Neural progenitor cell (in vitro differentiated cells): ENCODE measurements around the gene CYB5RL. TPM values are rescaled to one million over a fixed set of nuclear protein-coding genes. Genes with fewer than 3 reads are reported as not detected.

Experiments used
- DNase-seq: peaks from one replicate; pipeline ENCODE4 v3.0.0-alpha.2; 2016; ENCODE audit warnings: low spot score
- H2AFZ ChIP-seq: fragments of 200-600 bp; sonication (generic); replicated peaks from 2 replicates; pipeline ENCODE4 v1.6.1; 2016; ENCODE audit warnings: antibody characterized with exemption
- H3F3A ChIP-seq: fragments of 200-600 bp; sonication (generic); 2 replicates; pipeline ENCODE4 v1.6.1; 2016; ENCODE audit warnings: antibody characterized with exemption, low read depth
- H3K27ac ChIP-seq: fragments of 200-600 bp; sonication (generic); 2 replicates; pipeline ENCODE4 v1.5.1; 2016; ENCODE audit warnings: mild to moderate bottlenecking
- H3K27me3 ChIP-seq: fragments of 200-600 bp; sonication (generic); 2 replicates; pipeline ENCODE4 v1.6.1; 2016; ENCODE audit warnings: mild to moderate bottlenecking, moderate library complexity
- H3K36me3 ChIP-seq: fragments of 200-600 bp; sonication (generic); 2 replicates; pipeline ENCODE4 v1.5.1; 2016
- H3K4me1 ChIP-seq: fragments of 200-600 bp; sonication (generic); 2 replicates; pipeline ENCODE4 v1.6.1; 2016; ENCODE audit warnings: mixed run types
- H3K4me2 ChIP-seq: fragments of 200-600 bp; sonication (generic); 2 replicates; pipeline ENCODE4 v1.6.1; 2016
- H3K4me3 ChIP-seq: fragments of 200-600 bp; sonication (generic); 2 replicates; pipeline ENCODE4 v1.5.1; 2016
- H3K79me2 ChIP-seq: fragments of 200-600 bp; sonication (generic); 2 replicates; pipeline ENCODE4 v1.6.1; 2016; ENCODE audit warnings: low read depth
- H3K9ac ChIP-seq: fragments of 200-600 bp; sonication (generic); 2 replicates; pipeline ENCODE4 v1.6.1; 2016
- H3K9me3 ChIP-seq: fragments of 200-600 bp; sonication (generic); 2 replicates; pipeline ENCODE4 v1.5.1; 2016; ENCODE audit warnings: low read depth
- H4K20me1 ChIP-seq: fragments of 200-600 bp; sonication (generic); 2 replicates; pipeline ENCODE4 v1.6.1; 2016; ENCODE audit warnings: low read depth
- H3K27ac Mint-ChIP-seq: 3 replicates; pipeline ENCODE4 v1.8.0; 2021; ENCODE audit warnings: mixed read lengths
- H3K27me3 Mint-ChIP-seq: 2 replicates; pipeline ENCODE4 v1.8.0; 2022; ENCODE audit warnings: low read depth, mild to moderate bottlenecking, inconsistent platforms, moderate library complexity, mixed read lengths; ENCODE audit not compliant: insufficient read depth
- H3K36me3 Mint-ChIP-seq: 3 replicates; pipeline ENCODE4 v1.8.0; 2021; ENCODE audit warnings: mixed read lengths
- H3K4me1 Mint-ChIP-seq: 3 replicates; pipeline ENCODE4 v1.8.0; 2021; ENCODE audit warnings: mixed read lengths
- H3K4me3 Mint-ChIP-seq: 3 replicates; pipeline ENCODE4 v1.8.0; 2021; ENCODE audit warnings: mild to moderate bottlenecking, moderate library complexity, mixed read lengths
- H3K9me3 Mint-ChIP-seq: 3 replicates; pipeline ENCODE4 v1.8.0; 2020; ENCODE audit warnings: mixed read lengths
- CTCF ChIP-seq: fragments of 200-600 bp; sonication (generic); IDR thresholded peaks from 2 replicates; pipeline ENCODE4 v1.5.1; 2017; ENCODE audit warnings: antibody characterized with exemption, mild to moderate bottlenecking
- EZH2 ChIP-seq: fragments of 200-600 bp; sonication (generic); IDR thresholded peaks from 2 replicates; pipeline ENCODE4 v1.6.1; 2017; ENCODE audit warnings: antibody characterized with exemption, mild to moderate bottlenecking, moderate library complexity
- EZH2phosphoT487 ChIP-seq: fragments of 200-600 bp; sonication (generic); IDR thresholded peaks from 2 replicates; pipeline ENCODE4 v1.6.1; 2017; ENCODE audit warnings: antibody characterized with exemption
- total RNA-seq: library from RNA; depleted of rRNA; stranded (reverse); fragments of >200 nt; gene quantifications from 2 replicates; pipeline ENCODE4 v1.2.3, GENCODE V29; 2015; ENCODE audit warnings: low replicate concordance

CYB5RL gene
- total RNA-seq, 1 donor from 2014 or later = 6.4 TPM

- Mint-ChIP-seq H3K4me3 (no peak overlapping the region), H3K9me3 (no peaks in the 10 kb centered on the region), H3K4me1 (peaks cover 3% of the 10 kb centered on the region), H3K27ac (no peak overlapping the region), H3K36me3 (peaks cover 3% of the 10 kb centered on the region), H3K27me3 (peaks cover 5% of the 10 kb centered on the region)
- H3K27me3 ChIP-seq = no peaks in the 10 kb centered on the region
- H3K4me3 ChIP-seq = no peak overlapping the region
- H3K9me3 ChIP-seq = no peaks in the 10 kb centered on the region
- no peaks in the 10 kb centered on the region for H3K4me1 ChIP-seq
- no peak overlapping the region for H3K27ac ChIP-seq
- H3K9ac ChIP-seq = no peak overlapping the region
- DNase-seq = no peak
- no peak overlapping the region for H2AFZ ChIP-seq
- no peak for TF ChIP-seq EZH2
- TF ChIP-seq CTCF = no peak
- no peak for TF ChIP-seq EZH2phosphoT487
- no peaks in the 10 kb centered on the region for H3F3A ChIP-seq
- no peaks in the 10 kb centered on the region for H3K79me2 ChIP-seq
- no peak overlapping the region for H3K4me2 ChIP-seq
- H3K36me3 ChIP-seq = no peaks in the 10 kb centered on the region
- no peaks in the 10 kb centered on the region for H4K20me1 ChIP-seq
Measured at GRCh38 chr1:54165146-54165545, 34.7 kb downstream of the CYB5RL start.

- Mint-ChIP-seq H3K9me3 (no peaks in the 10 kb centered on the region), H3K4me3 (no peak overlapping the region), H3K36me3 (peaks cover 3% of the 10 kb centered on the region), H3K4me1 (peaks cover 3% of the 10 kb centered on the region), H3K27me3 (peaks cover 5% of the 10 kb centered on the region), H3K27ac (no peak overlapping the region)
- no peak overlapping the region for H2AFZ ChIP-seq
- no peak overlapping the region for H3K27ac ChIP-seq
- no peaks in the 10 kb centered on the region for H3K9me3 ChIP-seq
- no peaks in the 10 kb centered on the region for H4K20me1 ChIP-seq
- no peak overlapping the region for H3K4me3 ChIP-seq
- no peak overlapping the region for H3K9ac ChIP-seq
- H3K27me3 ChIP-seq = no peaks in the 10 kb centered on the region
- H3K4me2 ChIP-seq = no peak overlapping the region
- H3K4me1 ChIP-seq = no peaks in the 10 kb centered on the region
- no peaks in the 10 kb centered on the region for H3K79me2 ChIP-seq
- no peaks in the 10 kb centered on the region for H3K36me3 ChIP-seq
- no peaks in the 10 kb centered on the region for H3F3A ChIP-seq
- no peak for DNase-seq
- TF ChIP-seq EZH2 = no peak
- no peak for TF ChIP-seq CTCF
- TF ChIP-seq EZH2phosphoT487 = no peak
Measured at GRCh38 chr1:54163573-54163972, 36.3 kb downstream of the CYB5RL start.

GRCh38 chr1:54163051-54163450, 36.8 kb downstream of the CYB5RL start:
- H3K4me3 ChIP-seq = no peak overlapping the region
- H3F3A ChIP-seq = no peaks in the 10 kb centered on the region
- H4K20me1 ChIP-seq = no peaks in the 10 kb centered on the region
- no peak overlapping the region for H3K4me3 Mint-ChIP-seq
- H3K4me2 ChIP-seq = no peak overlapping the region
- H3K27me3 Mint-ChIP-seq = peaks cover 5% of the 10 kb centered on the region
- H3K9ac ChIP-seq = no peak overlapping the region
- no peaks in the 10 kb centered on the region for H3K27me3 ChIP-seq
- no peaks in the 10 kb centered on the region for H3K9me3 ChIP-seq
- TF ChIP-seq EZH2phosphoT487 (no peak), EZH2 (no peak), CTCF (no peak)
- no peak for DNase-seq
- peaks cover 3% of the 10 kb centered on the region for H3K36me3 Mint-ChIP-seq
- H3K4me1 ChIP-seq = no peaks in the 10 kb centered on the region
- H3K4me1 Mint-ChIP-seq = peaks cover 3% of the 10 kb centered on the region
- no peaks in the 10 kb centered on the region for H3K9me3 Mint-ChIP-seq
- no peak overlapping the region for H2AFZ ChIP-seq
- H3K36me3 ChIP-seq = no peaks in the 10 kb centered on the region
- no peaks in the 10 kb centered on the region for H3K79me2 ChIP-seq
- H3K27ac ChIP-seq = no peak overlapping the region
- H3K27ac Mint-ChIP-seq = no peak overlapping the region
